ENCODE data around the gene PADI6. TPM values are rescaled to one million over a fixed set of nuclear protein-coding genes. Genes with fewer than 3 reads are reported as not detected.

Gene PADI6
- total and polyA plus RNA-seq, 2 of the 8 experiments (the other 6 are each of a cell fraction or from before 2014, with no cell fraction given): not detected

GRCh38 chr1:17392199-17392740 is 20.3 kb downstream of the PADI6 start:
- WGBS, 2 experiments (ENCODE audit: extremely low coverage in 1 of 2, insufficient coverage in 1 of 2, insufficient read length in 1 of 2, insufficient replicate concordance in 2 of 2, low coverage in 1 of 2, low lambda C conversion rate in 2 of 2, missing lambda C conversion rate in 1 of 2): 74% methylated on average over 10 of the region's 10 CpGs; no CpG with 5 or more reads in 1 of the 2 experiments
- Histone ChIP-seq H3K36me3 (ENCODE audit: control insufficient read depth in 2 of 4, insufficient read depth in 4 of 4, low read length in 3 of 4) (no peaks in the 10 kb centered on the region), H3K56ac (replicated peaks; ENCODE audit: insufficient read length, low read depth, low read length) (no peak overlapping the region), H3K18ac (ENCODE audit: extremely low read depth, low read length) (no peak overlapping the region), H3K4me1 (replicated peaks in 1 of 4; ENCODE audit: control insufficient read depth in 3 of 4, insufficient read depth in 4 of 4, low read length in 3 of 4) (no peaks in the 10 kb centered on the region), H3K79me2 (ENCODE audit: control insufficient read depth in 1 of 2, insufficient read depth in 2 of 2, low read length in 2 of 2) (no peaks in the 10 kb centered on the region), H2AFZ (ENCODE audit: low read length) (no peak overlapping the region), H3K27ac (ENCODE audit: low read depth, low read length) (no peak overlapping the region), H3K9me3 (ENCODE audit: insufficient read depth in 2 of 2, low read depth in 1 of 2, low read length in 1 of 2) (no peaks in the 10 kb centered on the region), H2AK5ac (ENCODE audit: low read depth, low read length) (no peak overlapping the region), H3K23me2 (ENCODE audit: low read depth, low read length) (no peaks in the 10 kb centered on the region), H3K9ac (replicated peaks in 1 of 4; ENCODE audit: extremely low read depth in 1 of 4, low read depth in 3 of 4, low read length in 3 of 4) (no peak overlapping the region), H3K79me1 (ENCODE audit: low read depth, low read length) (no peaks in the 10 kb centered on the region), H2BK20ac (ENCODE audit: low read length) (no peak overlapping the region), H2BK15ac (ENCODE audit: low read length) (no peak overlapping the region), H3K27me3 (replicated peaks in 1 of 4; ENCODE audit: control insufficient read depth in 3 of 4, extremely low read depth in 1 of 4, insufficient read depth in 3 of 4, low read length in 3 of 4) (no peaks in the 10 kb centered on the region; a peak in 1 of 7 replicates), H4K91ac (replicated peaks; ENCODE audit: insufficient read length, low read length) (no peak overlapping the region), H3K14ac (ENCODE audit: insufficient read length) (no peak overlapping the region), H2BK12ac (ENCODE audit: low read depth, low read length) (no peak overlapping the region), H4K5ac (ENCODE audit: insufficient read length, low read depth, low read length) (no peak overlapping the region), H4K8ac (ENCODE audit: extremely low read depth, insufficient read depth, low read length) (no peak overlapping the region), H4K20me1 (replicated peaks in 1 of 2; ENCODE audit: control insufficient read depth in 1 of 2, insufficient read depth in 2 of 2, low read length in 2 of 2) (no peaks in the 10 kb centered on the region), H3K4ac (replicated peaks; ENCODE audit: insufficient read length, low read depth, low read length) (no peak overlapping the region), H3K23ac (ENCODE audit: insufficient read length) (no peak overlapping the region), H3K4me3 (ENCODE audit: extremely low read depth in 1 of 4, insufficient read depth in 2 of 4, low read depth in 3 of 4, low read length in 4 of 4) (no peak overlapping the region), H2BK5ac (ENCODE audit: low read depth, low read length) (no peak overlapping the region), H3K4me2 (ENCODE audit: insufficient read depth in 1 of 2, low read depth in 2 of 2, low read length in 2 of 2) (no peak overlapping the region), H2BK120ac (replicated peaks; ENCODE audit: low read depth, low read length) (no peak overlapping the region)
- ChIA-PET POLR2A (ENCODE audit: partially characterized antibody) (interaction anchor here (0.6 to 1.8 kb wide), 3 partner anchors 14 to 207 kb away, joined by 3 to 6 read pairs (median 4); no protein-coding TSS in a partner anchor), CTCF (ENCODE audit: partially characterized antibody) (interaction anchor here (0.6 to 3.8 kb wide), 6 partner anchors 10 to 200 kb away, joined by 3 to 21 read pairs (median 4); no protein-coding TSS in a partner anchor)
- DNase-seq (ENCODE audit: low read depth in 1 of 2, low spot score in 2 of 2): no peak
- FAIRE-seq: no peak
- no peak for TF ChIP-seq CREB1 (IDR thresholded peaks at IDR 0.05)
- TF ChIP-seq RAD21 (IDR thresholded peaks at IDR 0.05 in 1 of 2, conservative IDR thresholded peaks at IDR 0.05 in 1 of 2; ENCODE audit: low read depth in 2 of 2, low read length in 2 of 2): no peak
- no peak for TF ChIP-seq MAFK (IDR thresholded peaks at IDR 0.05; ENCODE audit: low read depth, low read length)
- no peak for TF ChIP-seq JUN (IDR thresholded peaks at IDR 0.05; ENCODE audit: low read depth, low read length)
- no peak for TF ChIP-seq NANOG (IDR thresholded peaks at IDR 0.05; ENCODE audit: insufficient read depth, low read depth, low read length, poor library complexity, severe bottlenecking)
- TF ChIP-seq RFX5 (IDR thresholded peaks at IDR 0.05; ENCODE audit: borderline replicate concordance, low read depth, low read length): no peak
- TF ChIP-seq SP1 (IDR thresholded peaks at IDR 0.05; ENCODE audit: low read depth, low read length): no peak
- TF ChIP-seq USF2 (IDR thresholded peaks at IDR 0.05; ENCODE audit: low read length): no peak
- no peak for TF ChIP-seq SIX5 (IDR thresholded peaks at IDR 0.05; ENCODE audit: low read depth, low read length)
- TF ChIP-seq EP300 (IDR thresholded peaks at IDR 0.05; ENCODE audit: borderline replicate concordance in 1 of 2, low read depth in 2 of 2, low read length in 2 of 2): no peak
- TF ChIP-seq SRF (IDR thresholded peaks at IDR 0.05; ENCODE audit: low read depth, low read length): no peak
- TF ChIP-seq SUZ12 (IDR thresholded peaks at IDR 0.05; ENCODE audit: low read length): no peak
